LNCAP (cell line): ENCODE data around the gene ZSCAN5A.

Experiments used
- TF ChIP-seq, protein P1 (sequence below): fragments of 450-650 bp; IDR thresholded peaks from 2 replicates; pipeline ENCODE4 v1.5.1; 2017; ENCODE audit warnings: mild to moderate bottlenecking

The ZSCAN5A gene

DNA sequence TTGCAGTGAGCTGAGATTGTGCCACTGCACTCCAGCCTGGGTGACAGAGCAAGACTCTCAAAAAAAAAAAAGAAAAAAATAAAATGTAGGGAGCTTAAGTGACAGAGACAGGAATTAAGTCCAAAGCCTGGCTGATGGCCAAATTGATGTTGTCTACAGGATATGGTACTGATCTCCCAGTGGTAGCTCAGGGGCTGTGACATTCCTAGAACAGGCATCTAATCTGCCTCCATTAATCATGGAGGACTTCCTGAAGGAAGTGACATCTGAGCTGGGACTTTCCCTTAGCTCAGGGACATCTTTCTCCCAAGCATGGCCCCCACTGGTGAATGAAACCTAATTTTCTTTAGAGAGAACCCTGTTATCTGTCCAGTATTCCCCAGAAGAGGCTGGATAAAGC is 53.5 kb downstream of the ZSCAN5A start:
- TF ChIP-seq, protein P1, sequence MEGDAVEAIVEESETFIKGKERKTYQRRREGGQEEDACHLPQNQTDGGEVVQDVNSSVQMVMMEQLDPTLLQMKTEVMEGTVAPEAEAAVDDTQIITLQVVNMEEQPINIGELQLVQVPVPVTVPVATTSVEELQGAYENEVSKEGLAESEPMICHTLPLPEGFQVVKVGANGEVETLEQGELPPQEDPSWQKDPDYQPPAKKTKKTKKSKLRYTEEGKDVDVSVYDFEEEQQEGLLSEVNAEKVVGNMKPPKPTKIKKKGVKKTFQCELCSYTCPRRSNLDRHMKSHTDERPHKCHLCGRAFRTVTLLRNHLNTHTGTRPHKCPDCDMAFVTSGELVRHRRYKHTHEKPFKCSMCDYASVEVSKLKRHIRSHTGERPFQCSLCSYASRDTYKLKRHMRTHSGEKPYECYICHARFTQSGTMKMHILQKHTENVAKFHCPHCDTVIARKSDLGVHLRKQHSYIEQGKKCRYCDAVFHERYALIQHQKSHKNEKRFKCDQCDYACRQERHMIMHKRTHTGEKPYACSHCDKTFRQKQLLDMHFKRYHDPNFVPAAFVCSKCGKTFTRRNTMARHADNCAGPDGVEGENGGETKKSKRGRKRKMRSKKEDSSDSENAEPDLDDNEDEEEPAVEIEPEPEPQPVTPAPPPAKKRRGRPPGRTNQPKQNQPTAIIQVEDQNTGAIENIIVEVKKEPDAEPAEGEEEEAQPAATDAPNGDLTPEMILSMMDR, result no peak

DNA sequence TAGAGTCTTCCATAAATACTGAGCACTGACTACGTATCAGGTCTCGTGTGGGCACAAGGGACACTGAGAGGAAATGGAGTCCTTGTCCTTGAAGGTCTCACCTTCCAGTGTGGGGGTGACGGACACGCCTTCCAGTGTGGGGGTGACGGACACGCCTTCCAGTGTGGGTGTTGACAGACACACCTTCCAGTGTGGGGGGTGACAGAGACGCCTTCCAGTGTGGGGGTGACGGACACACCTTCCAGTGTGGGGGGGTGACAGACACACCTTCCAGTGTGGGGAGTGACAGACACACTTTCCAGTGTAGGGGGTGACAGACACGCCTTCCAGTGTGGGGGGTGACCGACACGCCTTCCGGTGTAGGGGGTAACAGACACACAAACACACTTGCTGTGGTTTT is 56.4 kb downstream of the ZSCAN5A start:
- TF ChIP-seq, protein P1, result no peak

DNA sequence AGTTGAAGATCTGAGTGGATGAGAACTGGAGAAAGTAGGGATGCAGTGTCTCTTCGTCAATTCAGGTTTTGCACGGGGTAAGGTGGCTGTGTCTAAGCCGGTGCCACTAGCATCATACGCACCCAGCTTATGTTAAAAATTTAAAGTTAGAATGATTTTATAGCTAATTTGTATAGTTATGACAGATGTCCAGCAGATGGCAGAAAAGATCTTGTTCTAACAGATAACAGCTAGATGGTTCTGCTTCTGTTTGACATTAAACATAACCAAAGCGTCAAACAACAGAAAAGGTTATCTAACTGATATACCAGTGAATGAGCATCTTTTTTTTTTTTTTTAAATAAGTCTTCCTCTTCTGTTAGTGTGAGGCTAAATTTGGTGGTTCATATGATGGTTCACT is 60.9 kb downstream of the ZSCAN5A start:
- TF ChIP-seq, protein P1, result peak; percentile 41

DNA sequence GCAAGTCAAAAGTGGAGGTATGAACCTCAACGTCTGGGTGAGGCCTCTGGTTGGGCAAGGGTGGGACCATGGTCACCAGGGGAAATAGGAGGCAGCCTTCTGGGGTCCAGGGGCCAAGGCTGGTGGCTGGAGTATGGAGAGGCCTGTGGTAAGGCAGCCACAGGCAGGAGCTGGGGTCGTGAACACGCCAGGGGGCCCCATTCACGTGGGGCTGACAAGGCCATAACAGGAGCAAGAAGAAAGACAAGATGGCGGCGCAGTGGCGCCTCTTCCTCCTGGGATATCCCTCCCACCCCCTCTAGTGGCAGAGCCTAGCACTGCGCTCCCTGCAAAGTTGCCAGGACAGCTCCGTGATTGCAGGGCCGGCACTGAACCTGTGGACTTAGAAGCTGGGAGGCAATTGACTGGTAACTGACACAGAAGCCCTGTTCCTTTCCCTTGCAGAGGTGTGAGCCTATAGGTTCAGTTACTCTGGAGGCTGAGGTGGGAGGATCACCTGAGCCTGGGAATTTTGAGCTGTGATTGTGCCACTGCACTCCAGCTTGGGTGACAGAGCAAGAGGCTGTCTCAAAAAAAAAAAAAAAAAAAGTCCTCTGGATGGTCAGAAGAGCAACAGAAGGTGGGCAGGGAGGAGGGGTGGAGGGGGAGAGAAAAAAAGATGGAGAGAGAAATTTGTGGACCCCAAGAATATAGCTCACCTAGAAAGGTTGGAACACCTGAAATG is 61.8 kb downstream of the ZSCAN5A start:
- TF ChIP-seq, protein P1, result peak; percentile 79

DNA sequence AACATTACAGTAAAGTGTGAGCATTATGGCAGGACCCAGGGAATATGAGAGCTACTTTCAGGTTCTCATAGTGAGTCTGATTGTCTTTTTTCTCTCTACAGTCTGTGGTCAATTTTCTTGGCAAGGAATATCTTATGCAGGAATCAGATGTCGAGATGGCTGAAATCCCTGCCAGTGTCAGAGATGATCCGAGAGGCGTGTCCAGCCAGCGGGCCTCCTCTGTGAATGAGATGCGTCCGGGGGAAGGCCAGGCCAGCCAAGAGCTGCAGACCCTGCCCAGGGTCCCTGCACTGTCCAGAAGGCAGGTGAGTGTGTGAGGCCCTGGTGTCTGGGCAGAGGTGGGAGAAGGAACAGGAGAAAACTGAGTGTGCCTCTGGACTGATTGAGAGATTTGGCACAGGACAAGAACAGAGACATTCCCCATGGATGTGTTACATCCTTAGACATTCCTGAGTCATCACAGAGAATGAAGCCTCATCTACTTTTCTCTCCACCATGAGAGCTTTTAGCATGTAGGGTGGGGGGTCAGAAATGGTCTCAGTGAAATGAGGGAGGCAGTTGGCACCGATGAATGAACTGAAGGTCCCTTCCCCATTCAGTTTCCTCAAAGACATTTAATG is 69.4 kb downstream of the ZSCAN5A start:
- TF ChIP-seq, protein P1, result no peak

DNA sequence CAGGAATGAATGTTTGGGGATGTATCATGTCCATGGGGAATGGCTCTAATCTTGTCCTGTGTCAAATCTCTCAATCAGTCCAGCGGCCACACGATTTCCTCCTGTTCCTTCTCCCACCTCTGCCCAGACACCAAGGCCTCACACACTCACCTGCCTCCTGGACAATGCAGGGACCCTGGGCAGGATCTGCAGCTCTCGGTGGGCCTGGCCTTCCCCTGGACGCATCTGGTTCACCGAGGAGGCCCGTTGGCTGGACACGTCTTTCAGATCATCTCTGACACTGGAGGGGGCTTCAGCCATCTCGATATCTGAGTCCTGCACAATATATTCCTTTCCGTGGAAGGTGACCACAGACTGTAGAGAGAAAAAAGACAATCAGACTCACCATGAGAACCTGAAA is 91.2 kb downstream of the ZSCAN5A start:
- TF ChIP-seq, protein P1, result no peak

DNA sequence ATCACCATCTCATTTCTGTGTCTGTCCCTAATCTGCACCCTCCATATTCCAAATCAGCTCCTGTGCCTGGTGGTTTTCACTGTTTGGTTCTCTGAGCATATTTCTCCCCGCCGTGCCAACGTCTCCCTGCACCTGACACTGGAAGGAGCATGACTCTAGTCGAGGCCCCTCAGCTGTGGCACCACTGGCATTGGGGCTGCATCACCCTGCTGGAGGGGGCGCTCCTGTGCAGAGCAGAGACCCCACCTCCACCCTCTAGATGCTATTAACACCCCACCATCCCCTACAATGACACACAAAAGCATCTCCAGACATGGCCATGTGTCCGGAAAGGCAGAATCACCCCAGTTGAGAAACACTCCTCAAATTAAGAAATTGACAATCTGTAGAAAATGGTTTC is 91.7 kb downstream of the ZSCAN5A start:
- TF ChIP-seq, protein P1, result no peak
